NCI-H2107 (cell line): Measurements from ENCODE around the gene EPHA1.
"Not testable (repeated sequence)": the region's sequence is repeated elsewhere in the genome, so short reads cannot be mapped to it uniquely, and the experiment has no call there.

Experiments used
- DNase-seq: peaks from one replicate; lab custom pipeline; 2025; lab: John Stamatoyannopoulos, UW

The EPHA1 gene

DNA sequence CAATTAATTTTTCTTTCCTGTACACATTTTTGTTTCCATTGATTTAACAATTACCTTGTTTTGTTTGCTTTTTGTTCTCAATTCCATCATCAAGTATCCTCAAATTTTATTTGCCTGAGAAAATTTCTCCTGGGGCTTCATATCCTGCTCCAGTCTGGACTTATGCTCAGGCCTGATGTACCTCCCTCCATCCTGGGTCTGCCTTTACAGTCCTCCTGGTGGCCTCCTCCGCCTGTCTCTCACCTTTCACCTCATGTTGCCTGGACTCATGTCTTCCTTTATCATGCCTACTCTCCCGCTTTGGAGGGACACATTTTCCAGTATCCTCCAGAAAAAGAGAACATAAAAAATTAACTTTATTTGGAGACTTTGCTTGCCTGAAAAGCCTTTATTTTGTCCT lies 22.5 kb upstream of the EPHA1 start:
- no peak for DNase-seq

DNA sequence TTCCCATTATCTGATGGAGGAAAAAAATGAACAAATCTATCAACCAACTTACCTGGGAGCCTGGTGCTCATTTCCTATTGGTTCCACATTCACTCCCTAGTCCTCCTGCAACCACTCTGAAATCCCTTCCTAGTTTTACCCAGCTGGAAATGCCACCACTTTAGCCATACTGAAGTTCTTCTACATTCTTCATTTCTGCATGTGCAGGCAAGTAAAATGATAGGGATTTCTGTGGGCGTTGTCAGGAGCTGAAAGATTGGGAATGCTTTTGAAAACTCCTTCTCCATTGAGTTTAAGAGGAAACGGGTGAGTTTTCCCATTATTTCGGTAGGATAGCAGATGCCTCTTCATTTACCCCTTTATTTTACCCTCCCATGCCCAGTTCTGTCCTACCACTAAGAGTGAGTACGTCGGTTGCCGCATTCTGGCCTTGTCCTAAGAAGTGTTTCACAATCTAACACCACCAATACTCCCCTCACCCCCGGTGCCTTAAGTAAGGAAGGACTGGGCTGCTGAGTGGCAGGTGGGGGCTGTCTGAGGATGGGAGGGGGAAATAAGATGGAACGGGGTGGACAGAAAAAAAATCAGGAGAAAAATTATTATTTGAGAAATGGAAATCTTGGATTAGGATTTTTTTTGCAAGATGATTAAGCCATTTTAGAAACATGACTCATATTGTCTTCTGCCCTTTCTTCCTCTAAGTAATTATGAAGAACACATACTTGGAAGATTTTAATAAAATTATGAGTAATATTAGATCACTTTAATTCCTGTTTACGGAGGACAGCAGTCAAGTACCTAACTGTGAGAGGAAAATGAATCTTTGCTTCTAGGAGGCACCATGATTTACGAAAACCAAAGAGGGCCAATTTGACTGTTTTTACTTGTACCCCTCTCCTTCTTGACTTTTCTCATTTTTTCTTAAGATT lies 21.4 kb upstream of the EPHA1 start:
- no peak for DNase-seq

DNA sequence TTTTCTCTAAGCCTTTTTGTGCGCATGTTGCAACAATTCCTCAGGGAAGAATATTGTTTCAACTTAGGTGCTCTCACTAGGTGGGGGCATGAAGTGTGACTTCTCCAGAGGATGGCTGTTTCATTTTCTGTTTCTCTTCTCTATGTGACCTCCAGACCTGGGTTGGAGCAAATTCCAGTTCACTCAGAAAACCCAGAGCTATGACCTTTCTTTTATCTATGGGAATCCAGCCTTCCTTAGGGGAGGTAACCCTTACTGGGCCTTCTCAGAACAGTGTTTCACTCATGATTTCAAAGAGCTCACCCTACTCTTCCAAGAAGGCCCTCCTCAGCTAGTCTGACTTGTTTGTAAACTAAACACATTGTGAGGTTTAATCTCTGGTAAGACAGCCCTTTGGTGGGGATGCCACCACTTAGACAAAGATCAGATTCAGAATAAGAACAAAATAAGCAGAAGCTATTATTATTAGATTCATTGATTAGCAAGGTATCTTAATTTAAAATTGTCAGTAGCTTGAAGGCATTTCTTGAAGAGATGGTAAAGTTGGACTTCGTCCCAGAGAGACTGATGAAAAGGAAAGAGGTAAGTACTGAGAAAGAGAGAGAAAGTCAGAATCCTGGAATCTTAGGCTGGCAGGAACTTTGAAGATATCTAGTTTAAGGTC lies 18.0 kb upstream of the EPHA1 start:
- no peak for DNase-seq

DNA sequence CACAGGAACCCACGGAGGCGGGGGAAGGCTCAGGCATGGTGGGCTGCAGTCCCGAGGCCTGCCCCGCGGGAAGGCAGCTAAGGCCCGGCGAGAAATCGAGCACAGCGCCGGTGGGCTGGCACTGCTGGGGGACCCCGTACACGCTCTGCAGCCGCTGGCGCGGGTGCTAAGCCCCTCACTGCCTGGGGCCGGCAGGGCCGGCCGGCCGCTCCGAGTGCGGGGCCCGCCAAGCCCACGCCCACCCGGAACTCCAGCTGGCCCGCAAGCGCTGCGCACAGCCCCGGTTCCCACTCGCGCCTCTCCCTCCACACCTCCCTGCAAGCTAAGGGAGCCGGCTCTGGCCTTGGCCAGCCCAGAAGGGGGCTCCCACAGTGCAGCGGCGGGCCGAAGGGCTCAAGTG lies 15.8 kb upstream of the EPHA1 start:
- not testable (repeated sequence) for DNase-seq

DNA sequence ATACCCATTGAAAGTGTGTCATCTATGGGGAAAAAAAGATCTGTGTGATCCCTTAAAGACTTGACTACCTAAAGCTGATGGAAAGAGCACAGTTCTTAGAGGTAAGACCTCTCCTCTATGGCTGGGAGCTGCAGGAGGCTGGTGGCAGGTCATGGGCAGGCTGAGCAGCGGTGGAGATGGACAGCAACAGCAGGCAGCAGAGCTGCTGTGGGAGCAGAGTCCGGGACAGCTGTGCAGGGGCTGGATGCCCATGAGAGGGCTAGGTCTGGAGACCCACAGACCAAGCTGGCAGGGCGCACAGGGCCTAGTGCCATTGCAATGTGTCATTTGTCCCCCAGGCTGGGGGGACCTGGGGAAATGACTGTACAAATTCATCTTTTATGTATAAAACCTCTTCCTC lies 13.4 kb upstream of the EPHA1 start:
- DNase-seq = no peak

DNA sequence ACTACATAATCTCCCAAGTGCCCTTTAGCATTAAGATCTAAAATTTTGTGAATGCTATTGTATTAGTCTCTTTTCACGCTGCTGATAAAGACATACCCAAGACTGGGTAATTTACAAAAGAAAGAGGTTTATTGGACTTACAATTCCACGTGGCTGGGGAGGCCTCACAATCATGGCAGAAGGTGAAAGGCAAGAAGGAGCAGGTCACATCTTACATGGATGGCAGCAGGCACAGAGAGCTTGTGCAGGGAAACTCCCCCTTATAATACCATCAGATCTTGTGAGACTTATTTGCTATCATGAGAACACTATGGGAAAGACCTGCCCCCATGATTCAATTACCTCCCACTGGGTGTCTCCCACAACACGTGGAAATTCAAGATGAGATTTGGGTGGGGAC lies 12.0 kb upstream of the EPHA1 start:
- not testable (repeated sequence) for DNase-seq

DNA sequence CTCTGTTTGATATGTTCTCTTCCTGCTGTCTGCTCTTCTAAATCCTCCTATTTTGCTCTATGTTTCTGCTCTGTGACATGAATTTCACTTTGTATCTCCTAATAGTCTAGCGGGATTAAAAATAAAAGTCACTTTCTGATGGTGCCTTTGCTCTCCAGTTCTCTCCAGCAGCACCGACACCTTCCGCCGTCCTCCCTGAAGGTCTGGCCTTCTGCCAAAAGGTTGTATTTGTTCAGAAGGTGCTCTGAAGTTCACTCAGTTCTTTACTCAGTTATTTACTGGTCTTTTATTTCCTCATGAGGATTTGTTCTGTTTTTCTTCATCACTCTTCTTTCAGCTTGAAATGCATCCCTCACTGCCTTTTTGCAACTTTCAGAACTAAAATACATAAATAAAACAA lies 11.2 kb upstream of the EPHA1 start:
- DNase-seq = no peak

DNA sequence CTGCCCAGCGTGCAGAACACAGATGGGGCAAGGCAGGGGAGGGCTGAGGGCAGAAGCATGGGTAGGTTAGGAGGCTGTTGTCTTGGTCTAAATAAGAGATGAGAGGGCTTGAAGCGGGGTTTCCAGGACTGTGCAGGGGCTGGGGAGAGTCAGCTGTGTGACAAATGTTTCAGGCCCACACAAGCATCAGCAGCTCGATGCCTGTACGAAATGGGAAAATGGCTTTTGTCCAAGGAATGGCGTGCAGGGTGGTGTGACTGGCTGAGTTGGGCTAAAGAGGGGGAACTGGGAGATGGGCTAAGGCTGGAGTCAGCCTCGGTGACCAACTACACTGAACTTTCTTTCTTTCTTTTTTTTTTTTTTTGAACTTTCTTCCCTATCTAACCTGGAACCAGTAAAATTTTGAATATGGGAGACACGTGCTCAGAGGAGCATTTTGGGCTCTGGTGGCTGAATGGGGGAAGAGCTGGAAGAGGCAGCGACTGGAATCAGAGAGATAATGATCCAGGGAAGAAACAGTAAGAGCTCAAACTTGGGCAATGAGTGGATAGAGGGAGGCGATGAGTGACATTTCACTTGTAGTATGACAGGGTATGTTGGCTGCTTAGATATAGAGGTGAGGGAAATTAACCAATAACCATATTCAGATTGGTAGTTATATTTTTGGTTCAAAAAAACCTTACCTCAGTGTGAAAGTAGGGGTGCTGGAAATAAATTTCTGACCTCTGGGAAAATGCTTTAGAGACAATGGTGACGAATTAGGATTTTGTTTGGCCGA lies 10.2 kb upstream of the EPHA1 start:
- DNase-seq = no peak

DNA sequence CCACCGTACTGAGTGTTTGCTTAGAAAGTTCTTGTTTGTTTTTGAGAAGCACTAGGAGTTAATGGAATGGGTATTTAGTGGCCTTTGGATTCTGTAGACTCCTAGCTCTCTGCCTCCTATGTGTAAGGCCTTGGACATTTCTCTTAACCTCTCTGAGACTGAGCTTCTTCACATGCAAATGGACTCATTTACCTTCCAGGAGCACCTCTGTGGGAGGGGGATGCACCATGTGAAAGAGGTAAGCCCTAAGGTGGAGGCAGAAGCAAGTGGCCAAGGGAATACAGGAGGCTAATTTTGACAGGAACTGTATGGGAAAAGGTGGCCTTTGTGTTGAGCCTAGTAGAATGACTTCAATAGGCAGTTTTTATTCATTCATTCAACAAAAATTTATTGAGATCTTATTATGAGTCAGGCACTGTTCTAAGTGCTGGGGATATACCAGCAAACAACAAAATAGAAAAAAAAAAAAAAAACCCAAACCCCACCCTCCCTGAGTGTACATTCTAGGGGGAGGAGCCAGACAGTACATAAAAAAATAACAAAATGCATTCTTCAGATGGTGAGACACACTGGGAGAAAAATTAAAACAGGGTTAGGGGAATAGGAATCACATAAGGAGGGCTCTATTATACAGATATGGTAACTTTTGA lies 9.2 kb upstream of the EPHA1 start:
- DNase-seq = no peak

DNA sequence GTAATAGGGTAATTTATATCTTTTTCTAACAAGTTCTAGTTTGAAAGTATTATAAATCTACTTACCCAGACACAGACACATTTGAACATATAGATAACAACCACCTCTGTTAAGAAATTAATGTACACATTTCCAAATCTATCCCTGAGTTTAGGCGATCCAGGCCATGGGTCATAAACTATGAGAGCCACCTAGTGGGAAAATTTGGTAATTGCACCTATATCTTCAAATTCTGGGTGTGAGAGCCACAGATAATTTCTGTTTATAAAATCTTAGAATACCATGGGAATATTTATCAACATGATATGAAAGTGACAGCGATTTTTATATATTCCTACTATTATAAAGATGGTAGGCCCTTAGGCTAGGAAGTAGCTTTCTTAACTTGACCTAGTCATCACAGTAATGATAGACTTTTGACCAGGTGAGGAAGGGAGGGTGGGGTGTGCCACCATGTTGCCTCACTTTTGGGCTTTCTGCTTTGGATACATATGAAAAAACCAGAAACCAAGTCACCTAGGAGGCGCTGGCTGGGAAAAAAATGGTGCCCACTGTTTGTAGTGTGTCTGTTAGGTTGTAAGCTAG lies 8.0 kb upstream of the EPHA1 start:
- DNase-seq = peak; percentile 24

DNA sequence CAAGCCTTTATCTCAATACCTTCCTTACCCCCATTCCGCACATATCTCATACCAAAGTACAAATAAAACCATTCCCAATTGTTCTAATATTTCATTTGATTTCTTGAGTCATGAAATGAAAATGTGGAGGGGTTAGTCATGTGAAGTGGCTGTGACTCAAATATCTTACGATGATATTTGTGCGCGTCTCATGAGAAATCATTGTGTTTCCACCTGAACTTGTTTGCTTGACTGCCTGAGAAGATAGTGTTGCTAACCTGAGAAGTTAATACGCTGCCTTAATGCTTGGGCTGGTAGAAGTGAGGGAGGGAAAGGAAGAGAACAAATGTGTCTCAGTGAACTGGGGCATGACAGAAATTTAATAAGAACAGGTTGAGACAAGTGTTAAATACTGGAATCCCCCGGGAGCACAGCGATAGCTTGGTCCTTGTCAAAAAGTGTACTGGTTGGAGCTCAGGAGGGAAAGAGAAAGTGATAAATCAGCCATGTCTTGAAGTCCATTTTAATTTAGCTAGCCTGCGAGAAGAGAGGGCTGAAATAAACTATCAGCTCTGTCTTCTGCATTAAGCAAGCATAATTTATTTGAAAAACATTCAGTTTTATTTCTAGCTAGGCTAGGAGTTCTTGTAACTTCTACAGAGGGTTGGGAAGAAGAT lies 7.2 kb upstream of the EPHA1 start:
- DNase-seq = no peak

DNA sequence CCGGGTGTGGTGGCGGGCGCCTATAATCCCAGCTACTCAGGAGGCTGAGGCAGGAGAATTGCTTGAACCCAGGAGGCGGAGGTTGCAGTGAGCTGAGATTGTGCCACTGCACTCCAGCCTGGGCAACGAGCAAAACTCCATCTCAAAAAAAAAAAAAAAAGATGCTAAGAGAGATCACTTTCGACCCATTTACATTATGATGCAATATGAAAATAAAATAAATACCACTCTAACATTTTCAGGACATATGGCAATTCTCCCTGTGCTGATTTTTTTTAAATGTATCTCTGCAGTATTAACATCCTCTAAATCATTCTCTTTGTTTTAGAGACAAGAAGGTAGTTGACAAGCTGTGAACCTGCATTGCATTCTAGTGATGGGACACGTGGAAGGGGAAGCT lies 6.6 kb upstream of the EPHA1 start:
- not testable (repeated sequence) for DNase-seq

DNA sequence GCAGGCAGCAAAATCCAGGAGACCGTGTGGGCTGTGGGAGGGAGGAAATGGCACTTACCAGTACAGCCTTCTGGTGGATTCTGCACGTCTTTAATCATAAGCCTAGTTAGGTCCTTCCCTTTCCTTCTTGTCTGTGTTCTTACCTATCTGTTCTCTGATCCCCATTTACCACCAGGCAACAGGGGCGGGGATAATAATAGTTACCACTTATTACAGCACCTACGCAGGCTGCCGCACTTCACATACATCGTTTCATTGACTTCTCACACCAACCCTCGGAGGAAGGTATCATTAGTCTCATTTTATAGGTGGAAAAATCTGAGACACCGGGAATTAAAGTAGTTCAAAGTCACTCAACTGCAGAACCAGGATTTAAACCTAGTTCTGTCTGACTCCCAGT lies 4.5 kb upstream of the EPHA1 start:
- DNase-seq = no peak

DNA sequence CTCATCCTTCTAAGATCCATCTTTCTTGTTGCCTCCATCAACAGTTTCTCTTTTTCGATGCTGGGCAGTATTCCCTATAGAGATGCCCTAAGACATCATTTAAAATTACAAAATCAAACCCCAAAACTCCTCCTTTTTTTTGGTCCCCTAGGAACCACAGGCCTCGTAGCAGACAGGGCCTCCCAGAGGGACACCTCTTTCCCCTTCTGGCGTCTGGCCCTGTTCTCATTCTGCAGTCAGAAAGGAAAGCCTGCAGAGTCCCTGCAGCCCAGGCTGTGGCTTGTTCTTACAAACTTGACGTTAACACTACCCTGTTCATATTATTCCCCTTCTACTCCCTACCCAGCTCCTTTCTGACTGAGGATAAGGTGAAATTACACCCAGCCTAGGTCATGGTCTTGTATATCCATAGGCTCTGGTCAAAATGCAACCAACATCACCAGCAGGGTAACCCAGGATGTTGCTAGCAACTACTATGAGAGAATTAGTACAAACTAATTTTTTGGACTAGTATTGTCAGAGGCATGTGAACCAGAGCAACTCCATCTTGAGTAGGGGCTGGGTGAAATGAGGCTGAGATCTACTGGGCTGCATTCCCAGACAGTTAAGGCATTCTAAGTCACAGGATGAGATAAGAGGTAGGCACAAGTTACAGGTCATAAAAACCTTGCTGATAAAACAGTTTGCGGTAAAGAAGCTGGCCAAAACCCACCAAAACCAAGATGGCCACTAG lies 3.5 kb upstream of the EPHA1 start:
- no peak for DNase-seq

DNA sequence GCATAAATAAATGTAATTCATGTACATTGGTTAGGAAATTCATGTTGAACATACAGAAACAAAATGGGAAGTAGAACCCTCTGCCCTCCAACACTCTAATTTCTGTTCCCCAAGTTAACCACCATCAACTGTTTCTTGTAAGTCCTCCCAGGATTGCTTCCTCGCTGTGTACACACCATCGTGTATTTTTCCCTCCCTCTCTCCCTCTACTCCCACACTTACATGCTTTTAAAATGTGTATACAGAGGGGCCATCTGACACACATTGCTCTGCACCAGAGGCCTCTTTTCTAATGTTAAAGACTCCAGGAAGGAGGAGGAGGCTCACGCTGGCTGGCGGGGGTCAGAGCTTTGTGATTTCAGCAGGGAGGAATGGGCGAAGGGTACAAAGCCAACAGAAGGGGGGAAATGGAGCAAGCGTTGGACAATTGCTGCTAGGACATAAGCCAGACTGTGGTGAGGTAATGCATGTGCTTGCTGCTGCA lies 1.9 kb upstream of the EPHA1 start:
- DNase-seq = no peak

DNA sequence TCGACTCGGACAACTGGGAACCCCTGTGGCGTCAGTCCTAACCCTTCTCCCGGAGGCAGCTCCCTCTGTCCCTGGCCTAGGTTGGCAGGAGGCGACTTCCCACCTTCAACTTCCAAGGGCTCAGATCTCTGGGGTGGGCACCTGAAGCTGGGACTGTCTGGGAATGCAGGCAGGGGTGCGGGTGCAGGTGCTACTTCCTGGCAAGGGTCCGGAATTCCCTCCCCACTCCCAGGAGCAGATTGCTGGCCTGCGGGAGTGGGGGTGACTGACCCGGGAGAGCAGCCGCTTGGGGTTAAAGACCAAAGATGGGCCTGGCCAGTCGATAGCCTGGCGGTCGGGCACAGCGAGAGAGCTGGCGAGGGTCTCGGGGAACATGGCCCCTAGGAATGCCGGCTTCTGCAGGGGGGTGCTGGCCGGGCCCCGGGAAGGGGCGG lies 387 bp downstream of the EPHA1 start:
- no peak for DNase-seq

DNA sequence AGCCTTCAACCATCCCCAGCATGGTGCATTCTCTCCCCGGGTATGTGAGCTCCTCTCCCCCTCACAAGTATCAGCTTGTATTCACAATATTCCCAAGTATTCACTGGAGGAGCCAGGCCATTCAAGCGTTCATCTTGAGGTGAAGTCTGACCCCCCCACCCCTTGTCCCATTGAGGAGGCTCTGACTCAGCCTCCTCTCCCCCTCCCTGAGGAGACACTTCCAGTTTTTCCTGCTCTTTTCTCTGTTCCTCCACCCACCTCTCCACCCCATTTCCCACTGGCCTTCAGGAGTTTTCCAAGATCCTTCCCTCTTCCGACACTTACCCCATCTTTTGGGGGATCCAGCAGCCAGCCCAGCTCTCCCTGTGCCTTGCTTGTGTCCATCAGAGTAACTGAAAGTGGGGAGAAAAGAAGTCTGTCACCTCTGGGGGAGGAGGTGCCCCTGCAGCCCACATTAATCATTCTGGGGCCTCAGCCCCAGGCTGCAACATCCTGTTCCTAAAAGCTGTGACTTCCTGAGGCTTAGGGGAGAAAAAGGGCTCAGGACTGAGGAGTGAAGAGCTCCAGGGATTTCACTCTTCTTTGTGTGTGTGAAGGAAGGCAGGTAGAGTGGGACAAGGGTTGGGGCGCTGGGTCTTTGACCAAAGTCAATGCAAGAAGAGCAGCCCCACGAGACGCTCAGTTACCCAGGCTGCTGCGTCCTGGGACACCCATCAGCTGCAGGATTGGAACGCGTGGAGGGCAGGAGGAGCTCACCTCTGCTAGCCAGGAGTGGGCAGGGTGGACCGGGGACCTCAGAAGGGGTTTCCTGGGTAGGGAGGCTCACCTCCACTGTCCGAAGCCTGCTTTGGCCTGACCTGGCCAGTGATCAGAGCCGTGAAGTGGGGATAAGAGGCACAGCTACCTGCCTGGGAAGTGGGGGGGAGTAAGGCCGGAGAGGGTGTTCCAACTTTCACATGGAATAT lies 1.1 kb downstream of the EPHA1 start:
- DNase-seq = no peak

DNA sequence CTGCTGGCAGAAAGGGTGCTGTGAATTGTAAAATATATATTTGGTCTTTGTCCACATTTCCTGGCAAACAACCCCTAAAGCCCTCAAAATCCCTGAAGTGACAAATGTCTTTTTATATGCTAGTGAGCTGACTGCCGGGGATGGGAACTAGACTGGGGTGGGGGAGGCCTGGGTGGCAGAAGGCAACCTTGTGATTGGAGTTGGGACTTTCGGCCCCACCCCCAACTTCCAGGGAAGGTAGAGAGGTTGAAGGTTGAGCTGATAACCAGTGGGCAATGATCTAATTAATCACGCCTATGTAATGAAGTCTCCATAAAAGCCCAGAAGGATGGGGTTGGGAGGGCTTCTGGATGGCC lies 2.7 kb downstream of the EPHA1 start:
- DNase-seq = no peak
